AG09309 (cell line): ENCODE results near the gene ACCSL.

Experiments used
- DNase-seq: peaks from one replicate; pipeline ENCODE4 v3.0.0-alpha.2; 2010; ENCODE audit warnings: low read depth
- H3K4me3 ChIP-seq: 2 replicates; pipeline ENCODE4 v1.5.1; 2011; ENCODE audit warnings: mild to moderate bottlenecking, low read depth, low read length, moderate library complexity; ENCODE audit not compliant: control insufficient read depth
- CTCF ChIP-seq: IDR thresholded peaks from 2 replicates; pipeline ENCODE4 v1.5.1; 2011; ENCODE audit warnings: mild to moderate bottlenecking, low read depth, low read length, inconsistent platforms; ENCODE audit not compliant: insufficient read depth, control insufficient read depth; ENCODE audit errors: missing control alignments

The ACCSL gene

GRCh38 chr11:44017443-44018126 is 30.2 kb upstream of the ACCSL start:
- TF ChIP-seq CTCF, result no peak
- no peak overlapping the region for H3K4me3 ChIP-seq
- no peak for DNase-seq

GRCh38 chr11:44018127-44018521 is 29.7 kb upstream of the ACCSL start:
- DNase-seq, result no peak
- no peak for TF ChIP-seq CTCF
- no peak overlapping the region for H3K4me3 ChIP-seq

DNA sequence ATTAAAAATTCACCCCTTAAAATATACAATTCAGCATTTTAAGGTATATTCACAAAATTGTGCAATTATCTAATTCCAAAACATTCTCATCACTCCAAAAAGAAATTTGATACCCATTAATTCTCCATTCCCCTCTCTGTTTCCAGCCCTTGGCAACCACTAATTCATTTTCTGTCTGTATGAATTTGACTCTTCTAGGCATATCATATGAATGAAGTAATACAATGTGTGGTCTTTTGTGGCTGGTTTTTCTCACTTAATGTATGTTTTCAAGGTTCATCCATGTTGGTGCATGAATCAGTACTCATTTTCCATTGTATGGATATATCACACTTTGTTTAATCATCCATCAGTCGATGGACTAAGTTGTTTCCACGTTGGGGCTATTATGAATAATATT is 29.0 kb upstream of the ACCSL start:
- no peak for TF ChIP-seq CTCF
- H3K4me3 ChIP-seq, result no peak overlapping the region
- DNase-seq, result no peak

- no peak for DNase-seq
- no peak overlapping the region for H3K4me3 ChIP-seq
- TF ChIP-seq CTCF, result no peak
Measured at GRCh38 chr11:44024977-44025376, 22.8 kb upstream of the ACCSL start.

DNA sequence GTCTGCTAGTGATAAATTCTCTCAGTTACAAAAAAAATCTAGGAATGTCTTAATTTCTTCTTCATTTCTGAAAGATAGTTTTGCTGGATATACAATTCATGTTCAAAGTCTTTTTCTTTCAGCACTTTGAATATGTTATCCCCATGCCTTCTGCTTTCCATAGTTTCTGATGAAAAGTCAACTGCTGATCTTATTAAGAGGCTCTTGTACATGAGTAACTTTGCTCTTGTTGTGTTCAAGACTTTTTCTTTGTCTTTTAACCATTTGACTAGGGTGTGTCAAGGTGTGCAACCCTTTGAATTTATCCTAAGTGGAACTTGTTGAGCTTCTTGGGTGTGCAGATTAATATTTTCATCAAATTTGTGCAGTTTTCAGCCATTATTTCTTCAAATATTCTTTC is 22.1 kb upstream of the ACCSL start:
- no peak for DNase-seq
- H3K4me3 ChIP-seq, result no peak overlapping the region
- no peak for TF ChIP-seq CTCF

DNA sequence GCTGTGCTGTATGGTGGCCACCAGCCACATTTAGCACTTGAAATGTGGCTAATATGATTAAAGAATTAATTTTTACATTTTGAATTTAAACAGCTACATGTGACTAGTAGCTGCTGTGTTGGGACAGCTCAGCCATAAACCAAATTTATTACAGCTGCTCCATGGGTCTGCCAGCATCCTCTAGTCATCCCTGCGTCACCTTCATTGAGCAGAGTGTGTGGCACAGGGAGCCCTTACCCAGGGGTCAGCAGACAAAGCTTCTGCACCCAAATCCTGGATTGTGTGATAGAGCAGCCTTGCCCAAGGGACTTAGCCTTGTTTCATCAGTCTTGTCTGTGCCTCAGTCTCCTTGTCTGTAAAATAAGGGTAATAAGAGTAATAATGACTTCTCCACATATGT is 19.4 kb upstream of the ACCSL start:
- no peak for TF ChIP-seq CTCF
- no peak for DNase-seq
- H3K4me3 ChIP-seq, result no peak overlapping the region
